IPS-15b (cell line): ENCODE results near the gene DCHS1.
A peak's percentile ranks its signal among the peaks of the same experiment; 100 is the strongest.
"Not testable (repeated sequence)": the region's sequence is repeated elsewhere in the genome, so short reads cannot be mapped to it uniquely, and the experiment has no call there.

Experiments used
- H3K27me3 ChIP-seq: one replicate; pipeline ENCODE4 v1.6.1; 2013; ENCODE audit warnings: low read length; ENCODE audit not compliant: control insufficient read depth, insufficient read depth
- H3K36me3 ChIP-seq: one replicate; pipeline ENCODE4 v1.6.1; 2013; ENCODE audit warnings: low read length; ENCODE audit not compliant: control insufficient read depth, insufficient read depth
- H3K4me1 ChIP-seq: one replicate; pipeline ENCODE4 v1.6.1; 2013; ENCODE audit warnings: mild to moderate bottlenecking, low read length; ENCODE audit not compliant: control insufficient read depth, insufficient read depth
- H3K4me3 ChIP-seq: one replicate; pipeline ENCODE4 v1.5.1; 2013; ENCODE audit warnings: low read depth, low read length
- H3K9ac ChIP-seq: one replicate; pipeline ENCODE4 v1.6.1; 2013; ENCODE audit warnings: low read depth, mild to moderate bottlenecking, low read length
- H3K9me3 ChIP-seq: one replicate; pipeline ENCODE4 v1.6.1; 2013; ENCODE audit warnings: mild to moderate bottlenecking, low read length; ENCODE audit not compliant: control insufficient read depth, insufficient read depth

The DCHS1 gene

GRCh38 chr11:6684068-6684467 lies 28.5 kb upstream of the DCHS1 start:
- H3K27me3 ChIP-seq = not testable (repeated sequence)
- peak overlapping the region; percentile 40 for H3K4me3 ChIP-seq

GRCh38 chr11:6682936-6683861 lies 27.6 kb upstream of the DCHS1 start, which contains the start of gene MRPL17:
Gene MRPL17 (minus strand): TSS chr11:6683340. CDS start chr11:6683296, 44 bp downstream.
- peaks cover 6% of the 10 kb centered on the region for H3K36me3 ChIP-seq
- H3K4me3 ChIP-seq = peak within 1 kb of the TSS; percentile 99
- H3K4me1 ChIP-seq = peaks cover 2% of the 10 kb centered on the region
- no peaks in the 10 kb centered on the region for H3K27me3 ChIP-seq
- H3K9me3 ChIP-seq = no peaks in the 10 kb centered on the region
- peak within 1 kb of the TSS; percentile 97 for H3K9ac ChIP-seq

More at GRCh38 chr11:6684068-6684467, 28.5 kb upstream of the DCHS1 start:
- H3K36me3 ChIP-seq, H3K4me1 ChIP-seq, H3K9me3 ChIP-seq: not testable (repeated sequence)
- peak overlapping the region; percentile 41 for H3K9ac ChIP-seq

- Histone ChIP-seq H3K4me1 (peaks cover 2% of the 10 kb centered on the region), H3K36me3 (peaks cover 6% of the 10 kb centered on the region), H3K4me3 (peak overlapping the region; percentile 99), H3K27me3 (no peaks in the 10 kb centered on the region), H3K9ac (peak overlapping the region; percentile 97), H3K9me3 (no peaks in the 10 kb centered on the region)
Measured at GRCh38 chr11:6682591-6682935, 27.0 kb upstream of the DCHS1 start.

GRCh38 chr11:6681949-6682348 lies 26.3 kb upstream of the DCHS1 start:
- Histone ChIP-seq H3K9ac (peak overlapping the region; percentile 97), H3K4me1 (peaks cover 2% of the 10 kb centered on the region), H3K36me3 (peaks cover 6% of the 10 kb centered on the region), H3K27me3 (no peaks in the 10 kb centered on the region), H3K9me3 (no peaks in the 10 kb centered on the region), H3K4me3 (peak overlapping the region; percentile 99)

- H3K9ac ChIP-seq = no peak overlapping the region
- H3K9me3 ChIP-seq = no peaks in the 10 kb centered on the region
- H3K4me1 ChIP-seq = peaks cover 2% of the 10 kb centered on the region
- peaks cover 6% of the 10 kb centered on the region for H3K36me3 ChIP-seq
- H3K27me3 ChIP-seq = no peaks in the 10 kb centered on the region
- peak overlapping the region; percentile 6 for H3K4me3 ChIP-seq
Measured at GRCh38 chr11:6681505-6681904, 25.9 kb upstream of the DCHS1 start.

GRCh38 chr11:6677018-6677417 lies 21.4 kb upstream of the DCHS1 start:
- Histone ChIP-seq H3K9ac (no peak overlapping the region), H3K27me3 (no peaks in the 10 kb centered on the region), H3K9me3 (no peaks in the 10 kb centered on the region), H3K36me3 (peaks cover 6% of the 10 kb centered on the region), H3K4me3 (no peak overlapping the region), H3K4me1 (peaks cover 2% of the 10 kb centered on the region)

- H3K4me1 ChIP-seq = no peaks in the 10 kb centered on the region
- no peaks in the 10 kb centered on the region for H3K9me3 ChIP-seq
- no peak overlapping the region for H3K9ac ChIP-seq
- H3K4me3 ChIP-seq = no peak overlapping the region
- no peaks in the 10 kb centered on the region for H3K36me3 ChIP-seq
- H3K27me3 ChIP-seq = no peaks in the 10 kb centered on the region
Measured at GRCh38 chr11:6674862-6675261, 19.3 kb upstream of the DCHS1 start.

GRCh38 chr11:6674219-6674597 lies 18.6 kb upstream of the DCHS1 start:
- Histone ChIP-seq H3K4me1 (no peaks in the 10 kb centered on the region), H3K27me3 (no peaks in the 10 kb centered on the region), H3K9ac (no peak overlapping the region), H3K4me3 (no peak overlapping the region), H3K36me3 (no peaks in the 10 kb centered on the region), H3K9me3 (no peaks in the 10 kb centered on the region)

GRCh38 chr11:6673523-6674218 lies 18.1 kb upstream of the DCHS1 start:
- H3K27me3 ChIP-seq = no peaks in the 10 kb centered on the region
- H3K4me3 ChIP-seq = no peak overlapping the region
- H3K9ac ChIP-seq = no peak overlapping the region
- no peaks in the 10 kb centered on the region for H3K36me3 ChIP-seq
- H3K4me1 ChIP-seq = no peaks in the 10 kb centered on the region
- no peaks in the 10 kb centered on the region for H3K9me3 ChIP-seq

- H3K4me1 ChIP-seq = no peaks in the 10 kb centered on the region
- no peak overlapping the region for H3K4me3 ChIP-seq
- H3K9me3 ChIP-seq = no peaks in the 10 kb centered on the region
- H3K9ac ChIP-seq = no peak overlapping the region
- no peaks in the 10 kb centered on the region for H3K36me3 ChIP-seq
- H3K27me3 ChIP-seq = no peaks in the 10 kb centered on the region
Measured at GRCh38 chr11:6671991-6672390, 16.4 kb upstream of the DCHS1 start.

GRCh38 chr11:6670202-6670830 lies 14.7 kb upstream of the DCHS1 start:
- Histone ChIP-seq H3K4me3 (no peak overlapping the region), H3K27me3 (no peaks in the 10 kb centered on the region), H3K4me1 (no peaks in the 10 kb centered on the region), H3K9ac (no peak overlapping the region), H3K36me3 (no peaks in the 10 kb centered on the region), H3K9me3 (no peaks in the 10 kb centered on the region)
